Loucy (cell line): Measurements from ENCODE around the gene CLDN24.

Source experiments
- H2AFZ ChIP-seq: fragments of 200-600 bp; sonication (generic); 2 replicates; pipeline ENCODE4 v1.6.0; 2016; ENCODE audit warnings: antibody characterized with exemption, mild to moderate bottlenecking, low read length, moderate library complexity
- H3F3A ChIP-seq: fragments of 200-600 bp; 2 replicates; pipeline ENCODE4 v1.6.0; 2016; ENCODE audit warnings: antibody characterized with exemption, low read depth, mild to moderate bottlenecking
- H3K27me3 ChIP-seq: fragments of 200-600 bp; sonication (generic); 2 replicates; pipeline ENCODE4 v1.6.1; 2014; ENCODE audit warnings: low read length, mild to moderate bottlenecking; ENCODE audit not compliant: insufficient read depth, poor library complexity, severe bottlenecking
- H3K36me3 ChIP-seq: fragments of 200-600 bp; sonication (generic); 2 replicates; pipeline ENCODE4 v1.6.1; 2016; ENCODE audit warnings: low read length; ENCODE audit not compliant: insufficient read depth
- H3K4me1 ChIP-seq: fragments of 200-600 bp; sonication (generic); 2 replicates; pipeline ENCODE4 v1.5.1; 2014; ENCODE audit warnings: low read length, mild to moderate bottlenecking; ENCODE audit not compliant: insufficient read depth, poor library complexity, severe bottlenecking
- H3K4me2 ChIP-seq: fragments of 200-600 bp; sonication (generic); 2 replicates; pipeline ENCODE4 v1.6.0; 2014; ENCODE audit warnings: antibody characterized with exemption, low read length, low read depth, mild to moderate bottlenecking; ENCODE audit not compliant: poor library complexity, severe bottlenecking
- H3K4me3 ChIP-seq: fragments of 200-600 bp; sonication (generic); 2 replicates; pipeline ENCODE4 v1.5.1; 2014; ENCODE audit warnings: low read length, mild to moderate bottlenecking, mixed read lengths; ENCODE audit not compliant: poor library complexity, severe bottlenecking
- H3K79me2 ChIP-seq: fragments of 200-600 bp; sonication (generic); 2 replicates; pipeline ENCODE4 v1.6.1; 2014; ENCODE audit warnings: low read length; ENCODE audit not compliant: insufficient read depth
- H3K9ac ChIP-seq: fragments of 200-600 bp; sonication (generic); 2 replicates; pipeline ENCODE4 v1.6.0; 2014; ENCODE audit warnings: mild to moderate bottlenecking, low read depth, low read length, moderate library complexity; ENCODE audit not compliant: poor library complexity, severe bottlenecking
- H3K9me2 ChIP-seq: fragments of 200-600 bp; sonication (generic); replicated peaks from 2 replicates; pipeline ENCODE4 v1.6.1; 2016; ENCODE audit warnings: low read depth, low read length, mixed read lengths
- H3K9me3 ChIP-seq: fragments of 200-600 bp; sonication (generic); 2 replicates; pipeline ENCODE4 v1.6.1; 2014; ENCODE audit warnings: mild to moderate bottlenecking, antibody characterized with exemption, low read length, low read depth; ENCODE audit not compliant: insufficient read depth
- H4K20me1 ChIP-seq: fragments of 200-600 bp; sonication (generic); 2 replicates; pipeline ENCODE4 v1.6.0; 2014; ENCODE audit warnings: antibody characterized with exemption, low read length, mild to moderate bottlenecking; ENCODE audit not compliant: insufficient read depth, poor library complexity, severe bottlenecking
- EZH2phosphoT487 ChIP-seq: fragments of 200-600 bp; IDR thresholded peaks from 2 replicates; pipeline ENCODE4 v1.6.1; 2018; ENCODE audit warnings: antibody characterized with exemption, mild to moderate bottlenecking, moderate library complexity, borderline replicate concordance
- TF ChIP-seq, protein P1 (sequence below): fragments of 200-600 bp; sonication (generic); conservative IDR thresholded peaks from 2 replicates; pipeline ENCODE4 v1.5.1; 2014; ENCODE audit warnings: mild to moderate bottlenecking, antibody characterized with exemption, low read length

CLDN24 gene

DNA sequence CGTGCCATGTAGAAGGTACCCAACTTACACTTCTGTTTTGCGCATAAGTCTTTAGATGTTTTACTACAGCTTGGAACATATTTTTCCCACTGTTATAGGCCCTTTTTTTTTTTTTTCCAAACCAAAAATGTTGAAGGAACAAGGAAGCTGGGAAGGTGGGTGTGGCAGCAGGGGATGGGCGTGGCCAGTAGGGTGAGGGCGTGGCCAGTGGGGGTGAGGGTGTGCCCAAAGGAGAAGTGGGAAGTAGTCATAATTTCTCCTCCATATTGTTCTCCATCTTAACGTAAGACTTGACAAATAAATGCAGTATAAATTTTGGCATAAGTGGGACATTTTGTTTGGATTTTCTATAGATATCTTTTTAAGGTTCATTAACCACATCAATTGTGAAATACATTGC, 32.5 kb downstream of the CLDN24 start:
- Histone ChIP-seq H3K4me3 (no peak overlapping the region), H3F3A (no peaks in the 10 kb centered on the region), H3K9me3 (no peaks in the 10 kb centered on the region), H3K36me3 (no peaks in the 10 kb centered on the region), H4K20me1 (no peaks in the 10 kb centered on the region), H2AFZ (no peak overlapping the region), H3K27me3 (no peaks in the 10 kb centered on the region), H3K79me2 (no peaks in the 10 kb centered on the region), H3K9ac (no peak overlapping the region), H3K4me1 (no peaks in the 10 kb centered on the region), H3K4me2 (no peak overlapping the region), H3K9me2 (no peaks in the 10 kb centered on the region)
- TF ChIP-seq EZH2phosphoT487: no peak
- TF ChIP-seq, protein P1, sequence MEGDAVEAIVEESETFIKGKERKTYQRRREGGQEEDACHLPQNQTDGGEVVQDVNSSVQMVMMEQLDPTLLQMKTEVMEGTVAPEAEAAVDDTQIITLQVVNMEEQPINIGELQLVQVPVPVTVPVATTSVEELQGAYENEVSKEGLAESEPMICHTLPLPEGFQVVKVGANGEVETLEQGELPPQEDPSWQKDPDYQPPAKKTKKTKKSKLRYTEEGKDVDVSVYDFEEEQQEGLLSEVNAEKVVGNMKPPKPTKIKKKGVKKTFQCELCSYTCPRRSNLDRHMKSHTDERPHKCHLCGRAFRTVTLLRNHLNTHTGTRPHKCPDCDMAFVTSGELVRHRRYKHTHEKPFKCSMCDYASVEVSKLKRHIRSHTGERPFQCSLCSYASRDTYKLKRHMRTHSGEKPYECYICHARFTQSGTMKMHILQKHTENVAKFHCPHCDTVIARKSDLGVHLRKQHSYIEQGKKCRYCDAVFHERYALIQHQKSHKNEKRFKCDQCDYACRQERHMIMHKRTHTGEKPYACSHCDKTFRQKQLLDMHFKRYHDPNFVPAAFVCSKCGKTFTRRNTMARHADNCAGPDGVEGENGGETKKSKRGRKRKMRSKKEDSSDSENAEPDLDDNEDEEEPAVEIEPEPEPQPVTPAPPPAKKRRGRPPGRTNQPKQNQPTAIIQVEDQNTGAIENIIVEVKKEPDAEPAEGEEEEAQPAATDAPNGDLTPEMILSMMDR: no peak

DNA sequence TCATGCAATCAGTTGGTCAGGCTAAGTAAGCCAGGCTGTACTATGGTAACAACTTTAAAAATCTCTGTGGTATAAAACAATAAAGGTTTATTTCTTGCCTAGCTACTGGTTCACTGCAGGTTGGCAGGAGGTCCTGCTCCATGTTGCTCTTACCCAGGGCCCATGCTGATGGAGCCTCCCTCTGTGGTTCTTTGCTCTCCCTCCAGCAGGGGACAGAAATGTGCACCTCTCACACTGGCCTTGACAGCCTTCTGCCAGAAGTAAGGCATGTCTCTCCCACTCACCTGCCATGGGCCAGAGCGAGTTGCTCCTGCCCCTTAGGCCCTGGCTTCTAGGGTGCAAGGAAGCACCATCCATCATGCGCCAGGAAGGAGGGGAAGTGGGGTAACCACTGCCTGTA, 33.3 kb downstream of the CLDN24 start:
- Histone ChIP-seq H3K4me3 (no peak overlapping the region), H3K27me3 (no peaks in the 10 kb centered on the region), H3F3A (no peaks in the 10 kb centered on the region), H3K9me3 (no peaks in the 10 kb centered on the region), H3K9ac (no peak overlapping the region), H3K36me3 (no peaks in the 10 kb centered on the region), H4K20me1 (no peaks in the 10 kb centered on the region), H3K79me2 (no peaks in the 10 kb centered on the region), H3K9me2 (no peaks in the 10 kb centered on the region), H2AFZ (no peak overlapping the region), H3K4me2 (no peak overlapping the region), H3K4me1 (no peaks in the 10 kb centered on the region)
- TF ChIP-seq EZH2phosphoT487: no peak
- TF ChIP-seq, protein P1: no peak; the same call in 1 of the 2 replicates

DNA sequence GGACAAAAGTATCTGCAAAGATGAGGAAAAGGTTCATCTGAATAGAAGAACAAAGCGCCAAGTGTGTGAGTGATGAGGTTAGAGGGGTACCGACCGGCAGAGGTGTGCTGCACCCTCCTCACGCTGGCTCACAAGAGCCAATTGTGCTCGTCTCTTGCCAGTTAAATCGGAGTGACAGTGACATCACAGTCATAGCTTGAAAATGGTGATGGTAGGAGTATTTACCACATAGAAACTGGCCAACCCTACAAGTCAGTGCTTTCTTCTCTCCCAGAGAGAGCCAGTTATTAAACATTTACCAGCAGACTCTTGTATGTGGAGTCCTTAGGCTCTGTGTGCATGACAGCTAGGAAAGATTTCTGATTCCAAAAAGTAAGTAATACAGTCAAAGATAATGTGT, 34.5 kb downstream of the CLDN24 start:
- H3K9me2 ChIP-seq: no peaks in the 10 kb centered on the region
- no peaks in the 10 kb centered on the region for H3K36me3 ChIP-seq
- H3K9ac ChIP-seq: no peak overlapping the region
- no peak overlapping the region for H3K4me3 ChIP-seq
- no peaks in the 10 kb centered on the region for H3F3A ChIP-seq
- no peaks in the 10 kb centered on the region for H3K27me3 ChIP-seq
- H3K4me1 ChIP-seq: no peaks in the 10 kb centered on the region
- TF ChIP-seq EZH2phosphoT487: no peak
- TF ChIP-seq, protein P1: no peak
- H3K4me2 ChIP-seq: no peak overlapping the region
- H2AFZ ChIP-seq: no peak overlapping the region
- no peaks in the 10 kb centered on the region for H3K79me2 ChIP-seq
- H3K9me3 ChIP-seq: no peaks in the 10 kb centered on the region
- no peaks in the 10 kb centered on the region for H4K20me1 ChIP-seq
